HG03457 (cell line): ENCODE data around the gene LMO7.

Source experiments
- ATAC-seq: cut with Tn5 transposase; IDR thresholded peaks from one replicate; pipeline ENCODE4 v1.9.1; 2021; ENCODE audit warnings: moderate number of reproducible peaks; ENCODE audit not compliant: unreplicated experiment

LMO7 gene

DNA sequence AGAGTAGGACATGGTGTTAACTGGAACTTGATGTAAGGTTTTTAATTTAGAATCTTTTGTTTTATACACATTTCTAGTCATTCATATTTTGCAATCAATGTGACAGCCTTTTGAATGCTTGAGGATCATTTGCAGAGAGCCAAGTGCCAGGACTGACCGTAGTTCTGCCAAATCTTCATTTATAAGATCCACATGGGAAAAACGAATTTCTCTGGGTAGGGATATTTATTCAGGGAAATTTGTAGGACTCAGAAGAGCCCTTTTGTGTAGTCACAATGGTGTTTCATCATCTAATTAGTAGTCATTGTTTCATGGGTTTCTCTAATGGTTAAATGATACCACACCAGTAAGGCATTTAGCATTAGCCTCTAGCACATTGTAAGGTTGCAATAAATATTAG lies 161.1 kb downstream of the LMO7 start:
- ATAC-seq: no peak

DNA sequence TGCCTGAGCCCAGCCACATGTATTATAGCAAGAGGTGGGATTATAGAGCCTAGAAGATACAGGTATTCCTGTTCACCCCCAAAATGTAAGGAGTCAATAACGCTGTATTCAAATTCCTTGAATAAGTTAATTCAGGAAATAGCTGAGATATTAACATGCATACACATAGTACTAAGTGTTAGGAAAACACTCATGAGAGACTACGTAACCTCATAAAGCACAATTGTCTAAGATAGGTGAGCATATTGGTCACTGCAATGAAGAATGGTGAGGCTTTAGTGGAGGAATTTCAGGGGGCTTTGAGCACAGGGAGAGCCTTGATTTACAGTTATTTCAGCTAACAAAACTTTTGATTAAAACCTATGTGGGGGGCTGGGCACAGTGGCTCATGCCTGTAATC lies 161.6 kb downstream of the LMO7 start:
- ATAC-seq: no peak

DNA sequence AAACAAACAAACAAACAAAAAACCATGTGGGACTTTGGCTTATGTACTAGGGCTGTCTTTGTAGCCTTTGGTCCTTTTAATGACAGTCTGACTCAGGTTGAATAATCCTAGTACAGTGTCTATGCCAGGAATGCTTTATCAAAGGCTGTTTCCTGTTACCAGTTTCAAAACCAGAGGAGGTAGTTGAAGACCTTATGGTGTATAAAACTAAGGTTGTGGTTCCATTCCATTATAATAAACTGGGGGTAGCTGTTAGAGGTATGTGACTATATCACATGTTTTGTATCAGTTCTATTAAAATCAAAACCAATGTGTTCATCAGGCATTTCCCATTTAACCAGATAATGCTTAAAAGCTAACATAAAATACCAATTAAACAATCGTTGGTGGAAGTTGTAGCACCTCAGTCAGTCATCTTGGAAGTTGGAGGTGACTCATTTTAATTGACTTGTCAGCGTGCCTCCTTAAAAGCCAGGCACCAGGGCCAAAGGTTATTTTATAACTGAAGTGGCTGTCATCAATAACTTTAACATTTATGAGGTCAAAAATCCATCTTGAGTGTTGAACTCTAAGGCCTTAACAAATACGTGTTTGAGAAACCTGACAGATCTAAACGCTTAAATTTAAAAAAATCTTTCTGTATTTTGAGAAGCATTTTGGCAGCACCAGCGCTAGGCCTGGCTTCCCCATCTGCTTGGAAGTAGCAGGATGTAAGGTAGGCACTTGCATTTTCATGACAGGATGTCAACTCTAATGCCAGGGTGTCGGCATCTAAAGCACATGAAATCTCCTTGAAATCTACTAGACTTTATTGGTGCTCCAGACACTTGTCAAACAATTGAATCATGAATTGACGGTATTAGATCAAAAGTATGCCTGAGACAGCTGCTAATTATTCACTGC lies 162.5 kb downstream of the LMO7 start:
- no peak for ATAC-seq

DNA sequence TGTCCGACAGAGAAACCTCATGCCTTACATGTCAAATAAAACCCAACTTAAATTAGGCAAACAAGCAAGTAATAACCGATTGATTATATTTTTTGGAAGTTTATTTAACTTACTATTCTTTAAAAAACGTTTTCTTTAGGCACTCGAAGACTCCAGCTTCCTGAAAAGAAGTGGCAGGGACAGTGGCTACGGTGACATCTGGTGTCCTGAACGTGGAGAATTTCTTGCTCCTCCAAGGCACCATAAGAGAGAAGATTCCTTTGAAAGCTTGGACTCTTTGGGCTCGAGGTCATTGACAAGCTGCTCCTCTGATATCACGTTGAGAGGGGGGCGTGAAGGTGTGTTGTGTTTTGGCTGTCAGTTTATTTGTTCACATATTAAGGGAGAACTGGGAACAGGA lies 164.4 kb downstream of the LMO7 start:
- no peak for ATAC-seq

DNA sequence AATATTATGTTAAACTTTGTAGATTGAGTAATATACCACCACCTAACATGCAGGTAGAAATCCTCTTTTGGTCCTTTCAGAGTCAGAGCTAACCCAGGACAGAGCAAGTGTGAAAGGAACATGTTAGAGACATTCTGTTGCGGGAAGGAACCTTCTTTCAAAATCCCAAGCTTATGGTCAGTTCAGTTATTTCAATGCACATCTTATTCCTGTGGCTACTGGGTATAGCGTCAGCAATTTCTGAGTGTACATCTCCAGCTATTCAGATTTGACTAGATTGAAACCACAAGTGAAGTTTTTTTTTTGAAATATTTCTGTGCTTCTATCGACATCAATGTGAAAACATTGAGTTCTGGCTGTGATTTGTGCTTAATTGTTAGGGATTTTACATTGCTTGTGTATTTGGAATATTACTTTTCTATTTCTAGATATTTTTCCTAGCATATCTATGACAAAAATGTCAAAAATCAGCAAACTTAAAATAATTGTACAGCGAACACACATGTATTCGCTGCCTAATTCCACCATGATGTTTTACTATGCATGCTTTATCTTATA lies 165.3 kb downstream of the LMO7 start:
- no peak for ATAC-seq

DNA sequence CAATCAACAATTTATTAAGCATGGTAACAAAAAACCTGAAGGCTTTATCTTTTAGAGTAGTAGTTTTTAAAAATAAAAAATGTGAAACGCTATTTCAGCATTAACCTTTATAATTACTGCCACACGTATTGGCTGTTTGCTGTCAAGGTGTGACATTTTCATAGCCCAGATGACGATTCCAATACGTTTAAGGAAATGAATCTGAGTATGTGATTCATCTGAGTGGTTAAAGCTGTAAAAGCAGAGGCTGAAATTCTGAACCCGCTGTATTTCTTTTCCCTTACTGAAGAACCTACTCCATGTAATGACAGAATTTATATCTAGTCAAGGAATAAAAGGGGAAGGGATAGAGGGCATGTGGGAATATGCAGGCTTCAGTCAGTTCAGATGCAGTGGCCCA lies 166.0 kb downstream of the LMO7 start:
- no peak for ATAC-seq

DNA sequence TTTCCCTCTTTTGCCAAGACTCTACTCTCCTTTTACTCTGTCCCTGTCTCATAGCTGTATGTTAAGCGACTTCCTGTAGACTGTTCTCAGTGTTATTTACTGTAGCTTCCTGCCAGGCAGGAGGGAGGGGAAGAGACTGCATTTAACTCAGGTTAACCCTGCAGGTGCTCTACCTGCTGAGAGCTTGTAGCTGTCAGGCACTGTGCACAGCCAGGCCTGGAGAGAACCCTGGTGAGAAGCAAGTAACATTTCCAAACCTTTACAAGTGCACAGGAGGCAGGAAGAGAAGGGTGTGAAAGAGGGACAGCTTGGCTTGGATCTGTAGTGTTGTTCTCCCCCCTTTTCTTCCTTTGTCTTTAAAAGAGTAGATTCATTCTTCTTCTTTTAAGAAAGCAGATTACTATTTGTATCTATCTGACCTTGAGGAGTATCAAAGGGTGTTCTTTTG lies 167.1 kb downstream of the LMO7 start:
- peak; percentile 49 for ATAC-seq

DNA sequence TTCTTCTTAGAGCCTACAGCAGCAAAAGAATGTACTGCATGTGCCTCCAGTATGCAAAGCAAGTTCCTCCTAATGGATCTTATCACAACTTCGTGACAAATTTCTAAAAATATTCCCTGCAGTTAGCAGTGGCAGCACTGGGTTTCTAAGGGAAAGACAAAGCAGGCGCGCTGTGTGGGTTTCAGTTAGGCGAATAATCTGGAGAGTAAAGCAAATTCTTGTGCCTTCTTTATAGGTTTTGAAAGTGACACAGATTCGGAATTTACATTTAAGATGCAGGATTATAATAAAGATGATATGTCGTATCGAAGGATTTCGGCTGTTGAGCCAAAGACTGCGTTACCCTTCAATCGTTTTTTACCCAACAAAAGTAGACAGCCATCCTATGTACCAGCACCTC lies 167.9 kb downstream of the LMO7 start:
- ATAC-seq: no peak

DNA sequence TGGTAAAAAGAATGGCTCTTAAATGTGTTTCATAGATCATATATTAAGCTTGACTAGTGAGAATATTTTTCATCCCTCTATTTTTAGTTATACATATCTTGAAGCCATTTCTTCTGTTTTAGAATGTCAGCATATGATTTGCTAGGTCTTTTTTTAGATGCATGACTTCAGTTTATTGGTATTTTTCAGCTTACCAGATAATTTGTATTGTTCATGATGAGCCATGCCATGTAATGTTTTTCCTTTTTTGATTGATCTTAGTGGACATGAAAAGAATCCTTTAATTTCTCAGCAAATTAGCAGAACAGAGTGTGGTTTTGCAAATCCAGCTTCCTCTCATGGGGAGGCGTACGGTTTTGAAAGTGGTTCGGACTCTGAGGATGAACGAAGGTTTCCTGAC lies 168.5 kb downstream of the LMO7 start:
- no peak for ATAC-seq

DNA sequence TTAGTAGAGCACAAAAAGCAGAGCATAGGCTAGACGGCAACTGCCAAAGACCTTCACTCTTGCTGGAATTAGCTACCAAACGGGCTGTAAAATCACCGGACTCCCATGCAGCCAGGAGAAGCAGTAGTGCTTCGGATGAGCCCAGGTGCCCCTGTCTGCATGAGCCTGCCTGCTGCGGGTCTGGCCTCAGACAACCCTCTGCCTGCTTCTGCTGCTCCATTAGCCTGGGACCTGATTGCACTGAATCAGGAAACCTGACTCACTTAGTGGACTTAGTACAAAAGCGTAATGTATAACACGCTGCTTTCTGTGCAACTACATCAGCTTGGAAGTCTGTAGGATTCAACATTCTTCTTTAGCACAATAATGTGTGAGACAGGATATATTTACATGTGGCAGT lies 170.0 kb downstream of the LMO7 start:
- ATAC-seq: no peak

DNA sequence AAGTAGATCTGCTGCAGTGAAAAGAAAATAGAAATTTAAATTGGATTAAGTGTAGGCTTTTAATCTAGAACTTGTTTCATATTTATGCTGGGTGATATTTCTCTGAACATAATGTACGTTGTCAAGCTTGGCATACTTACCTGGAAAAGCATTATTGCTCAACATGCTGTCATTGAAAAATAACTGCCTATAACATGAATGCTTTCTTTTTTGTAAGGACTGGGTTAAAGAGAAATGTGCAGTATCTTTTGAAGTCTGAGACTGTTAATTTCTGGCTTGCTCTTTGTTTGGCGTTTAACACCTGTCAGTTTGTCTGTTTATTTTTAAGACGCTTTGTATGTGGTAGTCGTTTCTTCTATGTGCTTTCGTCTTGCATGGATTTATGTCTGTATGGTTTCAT lies 175.2 kb downstream of the LMO7 start:
- ATAC-seq: no peak

DNA sequence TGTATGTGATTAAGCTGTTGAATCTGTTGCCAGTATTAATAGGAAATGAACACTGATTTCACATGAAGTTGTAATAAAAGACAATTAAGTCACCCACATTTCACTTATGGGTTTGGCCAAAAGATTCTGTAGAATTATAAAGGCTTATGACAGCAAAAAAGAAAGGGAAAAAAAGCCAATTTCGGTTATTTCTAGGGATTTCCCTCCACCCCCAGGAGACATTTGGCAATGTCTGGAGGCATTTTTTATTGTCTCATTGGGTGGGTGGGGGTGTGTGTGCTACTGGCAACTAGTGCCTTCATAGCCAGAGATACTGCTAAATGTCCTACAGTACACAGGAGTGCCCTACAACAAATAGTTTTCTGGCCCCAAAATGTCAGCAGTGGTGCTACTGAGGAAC lies 175.7 kb downstream of the LMO7 start:
- no peak for ATAC-seq

DNA sequence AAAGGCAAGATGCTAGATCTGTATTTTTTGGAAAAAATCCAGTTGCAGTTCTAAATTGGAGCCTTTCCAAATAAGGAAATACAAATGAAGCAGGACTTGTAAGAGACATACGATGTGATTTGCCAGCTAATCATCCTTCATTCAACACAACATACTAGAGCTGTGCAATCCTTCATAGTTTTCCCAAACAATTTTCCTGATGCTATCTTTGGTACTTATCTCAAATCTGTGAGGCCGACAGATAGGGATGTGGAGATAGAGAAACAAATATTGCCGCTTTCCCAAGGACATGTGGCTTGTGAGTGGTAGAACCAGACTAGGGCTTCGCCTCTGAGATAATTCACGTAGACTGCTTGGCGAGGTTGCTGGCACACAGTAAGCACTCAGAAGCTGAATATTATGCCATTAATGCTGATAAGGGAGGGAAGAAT lies 176.6 kb downstream of the LMO7 start:
- ATAC-seq: no peak

DNA sequence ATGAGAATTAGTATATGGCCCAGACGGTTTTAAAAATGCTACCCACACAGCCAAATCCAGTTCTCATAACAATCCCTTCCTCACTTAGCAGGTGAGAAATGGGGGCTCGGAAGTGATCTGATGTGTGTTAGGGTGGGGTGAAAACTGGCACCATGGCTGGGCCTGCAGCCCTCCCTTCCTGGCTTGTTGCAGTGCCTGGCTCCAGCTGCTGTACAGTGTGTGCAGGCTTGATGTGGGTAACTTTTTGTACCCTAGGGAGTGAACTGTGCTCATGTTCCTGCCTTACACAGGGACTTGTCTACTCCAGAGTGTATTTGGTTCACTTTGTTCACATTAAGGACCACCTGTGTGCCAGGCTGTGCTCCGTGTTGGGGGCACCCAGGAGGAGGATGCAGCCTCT lies 177.2 kb downstream of the LMO7 start:
- ATAC-seq: no peak

DNA sequence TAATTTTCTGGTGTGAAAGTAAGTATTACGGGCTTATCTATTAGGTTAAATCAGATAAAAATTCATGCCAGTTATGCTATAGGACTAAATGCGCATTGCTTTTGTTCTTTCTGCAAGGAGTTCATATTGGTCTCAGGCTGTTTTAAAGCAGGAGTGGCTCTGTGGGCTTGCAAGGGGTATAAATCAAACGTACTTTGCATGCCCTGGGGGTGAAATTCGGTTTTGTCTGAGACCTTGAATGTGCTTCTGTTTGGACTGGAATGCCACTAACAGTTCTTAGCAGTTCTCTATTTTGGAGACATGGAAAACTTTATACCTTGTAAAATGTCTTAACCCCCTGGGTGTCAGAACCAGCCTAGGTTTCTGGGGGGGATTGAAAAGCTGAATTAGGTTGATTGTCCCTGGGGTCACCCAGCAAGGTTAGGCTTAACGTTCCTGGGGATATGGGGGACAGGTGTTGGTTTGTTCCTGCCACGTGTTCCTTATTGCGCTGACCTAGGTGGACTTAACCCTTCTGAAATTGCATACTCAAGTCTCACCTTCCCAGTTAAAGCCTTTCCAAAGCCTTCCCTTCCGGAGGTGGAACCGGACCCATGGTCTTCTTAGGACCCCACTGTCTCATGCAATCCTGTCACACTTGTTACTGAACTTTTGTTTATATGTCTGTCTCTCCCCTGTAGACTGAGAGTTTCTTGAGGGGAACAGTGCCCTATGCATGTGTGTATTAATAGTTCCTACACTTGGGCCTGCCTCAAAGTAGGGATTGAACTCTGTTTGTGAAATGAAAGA lies 182.2 kb downstream of the LMO7 start:
- ATAC-seq: no peak

DNA sequence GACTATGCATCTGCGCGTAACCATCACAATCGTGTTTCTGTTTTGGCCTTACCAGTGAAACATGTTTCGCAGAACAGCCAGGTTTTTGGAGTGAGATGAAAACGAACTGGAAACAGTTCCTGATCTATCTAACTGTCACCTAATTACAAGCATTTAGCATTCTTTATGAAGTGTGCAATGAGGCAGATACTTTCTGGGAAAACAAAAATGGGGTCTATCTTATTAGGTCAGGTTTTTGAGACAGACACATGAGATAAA lies 182.8 kb downstream of the LMO7 start:
- ATAC-seq: no peak

DNA sequence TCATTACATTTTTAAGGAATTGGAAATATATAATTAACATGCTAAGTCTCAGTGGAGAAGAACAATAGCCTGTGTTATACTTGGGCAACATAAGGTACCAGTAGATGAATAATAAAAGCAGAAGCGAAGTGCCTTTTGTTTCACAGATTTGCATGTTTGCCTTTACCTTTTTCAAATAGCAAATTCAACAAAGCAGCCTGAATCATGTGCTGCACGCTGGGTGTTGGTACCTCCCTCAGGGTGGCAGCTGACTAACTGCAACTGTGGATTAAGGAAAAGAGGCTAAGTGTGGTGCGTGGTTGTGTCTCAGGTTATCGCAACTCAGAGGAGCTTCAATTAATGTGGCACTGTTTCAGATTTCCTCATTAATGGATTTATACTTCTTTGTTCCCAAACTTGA lies 189.0 kb downstream of the LMO7 start:
- ATAC-seq: no peak

DNA sequence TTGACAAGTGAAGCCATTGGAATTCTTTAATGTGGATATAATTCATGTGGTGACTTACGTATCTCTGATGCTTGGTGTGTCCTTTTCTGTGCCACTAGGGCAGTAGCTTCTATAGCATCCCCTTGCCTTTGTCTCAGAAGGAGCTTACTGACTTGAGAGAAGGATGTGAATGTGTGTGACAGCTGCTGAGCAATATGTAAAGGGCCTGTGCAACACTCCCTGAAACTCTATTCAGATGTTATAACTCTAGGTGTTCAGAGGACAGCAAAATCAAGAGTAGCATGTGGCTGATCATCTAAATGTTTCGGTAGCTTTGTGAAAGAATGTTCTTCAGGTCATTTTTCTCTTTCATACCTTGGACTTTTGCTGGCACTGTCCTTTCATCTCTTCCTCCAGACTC lies 189.5 kb downstream of the LMO7 start:
- ATAC-seq: no peak

DNA sequence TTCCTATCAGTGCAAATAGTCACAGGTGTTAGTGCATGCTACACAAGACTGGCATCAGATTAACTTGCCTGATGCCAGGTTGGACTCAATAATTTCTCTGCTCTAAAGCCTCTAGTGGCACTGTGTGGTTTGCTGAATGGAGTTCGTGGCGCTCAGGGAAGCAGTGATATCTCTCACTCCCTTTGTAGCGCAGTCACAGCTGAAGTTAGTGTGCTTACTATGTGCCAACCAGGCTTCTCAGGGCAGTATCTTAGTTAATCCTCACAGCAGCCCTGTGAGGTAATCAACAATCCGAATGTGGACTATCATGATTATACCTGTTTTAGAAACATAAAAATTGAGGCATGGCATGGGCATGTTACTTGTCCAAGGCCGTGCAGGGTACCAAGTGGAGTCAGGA lies 190.3 kb downstream of the LMO7 start:
- ATAC-seq: no peak

DNA sequence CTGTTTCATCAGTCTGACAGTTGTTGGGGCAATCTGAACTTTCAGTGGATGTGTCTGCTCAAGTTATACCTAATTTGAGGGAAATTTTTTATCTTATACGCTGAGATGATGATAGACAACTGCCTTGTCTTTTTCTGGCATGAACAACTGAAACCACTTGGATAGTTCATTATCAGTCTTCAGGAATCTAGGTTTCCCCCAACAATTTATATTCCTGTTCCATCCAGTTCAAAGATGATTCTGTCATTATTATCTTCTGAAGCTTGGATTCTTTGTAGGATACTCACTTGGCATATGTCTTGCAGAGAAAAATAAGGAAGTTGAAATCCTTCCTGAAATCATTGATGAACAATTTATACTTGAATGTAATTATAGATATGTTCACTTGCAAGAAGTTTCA lies 193.7 kb downstream of the LMO7 start:
- no peak for ATAC-seq

DNA sequence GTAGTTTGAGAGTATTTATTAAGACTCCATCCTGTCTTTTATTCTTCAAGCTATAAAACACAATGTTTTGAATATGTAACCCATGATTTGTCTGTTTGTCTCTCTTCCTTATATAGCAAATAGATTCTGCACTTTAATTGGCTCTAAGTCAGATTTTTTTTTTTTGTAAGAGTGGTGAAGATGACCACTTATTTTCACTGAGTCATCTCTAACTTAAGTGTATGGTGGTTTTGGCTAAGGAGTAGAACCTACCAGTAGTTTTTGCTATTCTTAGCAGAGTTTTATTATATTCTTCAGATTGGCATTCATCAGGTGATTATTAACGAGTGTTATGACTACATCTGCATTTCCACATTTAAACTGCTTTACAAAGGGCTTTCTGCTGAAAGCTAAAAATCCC lies 194.7 kb downstream of the LMO7 start:
- ATAC-seq: no peak

DNA sequence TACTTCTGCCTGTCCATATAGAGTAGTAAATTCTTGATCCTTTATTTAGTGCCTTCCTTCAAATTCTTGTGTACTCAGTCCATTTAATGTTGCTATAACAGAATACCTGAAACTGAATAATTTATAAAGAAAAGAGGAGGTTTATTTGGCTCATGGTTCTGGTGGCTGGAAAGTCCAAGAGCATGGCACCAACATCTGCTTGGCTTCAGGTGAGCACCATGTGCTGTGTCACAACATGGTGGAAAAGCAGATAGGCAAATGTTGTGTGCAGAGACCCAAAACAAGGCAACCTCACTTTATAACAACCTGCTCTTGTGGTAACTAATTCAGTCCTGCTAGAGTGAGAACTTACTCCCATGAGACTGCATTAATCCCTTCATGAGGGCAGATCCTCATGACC lies 195.3 kb downstream of the LMO7 start:
- ATAC-seq: no peak
